ENCODE data around the gene TLE5. TPM values are rescaled to one million over a fixed set of nuclear protein-coding genes. Genes with fewer than 3 reads are reported as not detected.
"Not testable (repeated sequence)": the region's sequence is repeated elsewhere in the genome, so short reads cannot be mapped to it uniquely, and the experiment has no call there.

TLE5 gene
- total and polyA plus RNA-seq, 2 of the 4 experiments (the other 2 are of a cell fraction), result 119 to 407 TPM

GRCh38 chr19:3012059-3012458 lies 50.2 kb downstream of the TLE5 start:
- H2BK120ac ChIP-seq (ENCODE audit: low read depth, low read length); H3K4me1 ChIP-seq (ENCODE audit: control insufficient read depth, insufficient read depth, low read length); ATAC-seq (ENCODE audit: low read depth); dilution Hi-C loops (cut with HindIII; ENCODE audit: low sequenced_read_pairs, unreplicated experiment); in situ Hi-C loops (cut with MboI; ENCODE audit: low sequenced_read_pairs); H3K36me3 ChIP-seq (ENCODE audit: control insufficient read depth, insufficient read depth, low read length); H3K4ac ChIP-seq (ENCODE audit: low read depth, low read length); H4K91ac ChIP-seq (ENCODE audit: insufficient read depth, low read depth, low read length); H2AK5ac ChIP-seq (ENCODE audit: low read depth, low read length); DNase-seq; H3K23ac ChIP-seq (ENCODE audit: low read depth, low read length); intact Hi-C loops (cut with micrococcal nuclease); H3K18ac ChIP-seq (ENCODE audit: low read depth, low read length); POLR2A ChIA-PET (ENCODE audit: unreplicated experiment); BruUV-seq (replicated peaks); H3K27ac ChIP-seq (ENCODE audit: insufficient read depth, low read length); H2AFZ ChIP-seq (replicated peaks; ENCODE audit: low read length, poor library complexity); H3K4me2 ChIP-seq (ENCODE audit: low read depth, low read length); H3K9ac ChIP-seq (ENCODE audit: low read depth, low read length); H3K9me3 ChIP-seq (ENCODE audit: control insufficient read depth, insufficient read depth, low read length); H2BK15ac ChIP-seq (ENCODE audit: low read depth, low read length); H4K8ac ChIP-seq (ENCODE audit: low read depth in 2 of 2, low read length in 2 of 2); H2BK20ac ChIP-seq (ENCODE audit: low read depth, low read length); H3K14ac ChIP-seq (replicated peaks; ENCODE audit: low read depth, low read length); H3K4me3 ChIP-seq (ENCODE audit: insufficient read depth, low read depth, low read length); H2AK9ac ChIP-seq (replicated peaks; ENCODE audit: low read depth, low read length, poor library complexity); H3K79me1 ChIP-seq (ENCODE audit: low read depth in 1 of 2, low read length in 2 of 2); H3K9me1 ChIP-seq (ENCODE audit: insufficient read depth, low read length); H3K56ac ChIP-seq (ENCODE audit: extremely low read depth, insufficient read depth, low read length); H4K20me1 ChIP-seq (ENCODE audit: insufficient read depth, low read length); H2BK5ac ChIP-seq (ENCODE audit: low read depth, low read length, poor library complexity, severe bottlenecking); H4K5ac ChIP-seq (ENCODE audit: low read depth, low read length): not testable (repeated sequence)
- CTCF ChIA-PET, result interaction anchor here (1.5 kb wide), 1 partner anchor 11 kb away, joined by 3 read pairs; no protein-coding TSS in a partner anchor
- H3K27me3 ChIP-seq (ENCODE audit: control insufficient read depth, insufficient read depth, low read length), result peaks cover 16% of the 10 kb centered on the region
- 83% methylated on average over 10 of the region's 13 CpGs; no CpG with 5 or more reads in 1 of the 2 experiments for WGBS, 2 experiments (ENCODE audit: extremely low coverage in 2 of 2, insufficient read length in 1 of 2)

Measured in IMR-90 (cell line).